ENCODE data around the gene RPS6KA5.
"Not testable (repeated sequence)": the region's sequence is repeated elsewhere in the genome, so short reads cannot be mapped to it uniquely, and the experiment has no call there.

RPS6KA5 gene

GRCh38 chr14:90857866-90858265 is 202.6 kb downstream of the RPS6KA5 start:
- in situ Hi-C loops (cut with MboI; ENCODE audit: low pct_unique_long_range_greater_than_20kb, low sequenced_read_pairs, unreplicated experiment) = no loop called here
- no peak for TF ChIP-seq CTCF (IDR thresholded peaks at IDR 0.05; ENCODE audit: extremely low read depth, insufficient read depth, missing control alignments)
- no peak for DNase-seq (ENCODE audit: low spot score)

GRCh38 chr14:90856115-90856514 is 204.3 kb downstream of the RPS6KA5 start:
- in situ Hi-C loops (cut with MboI; ENCODE audit: low pct_unique_long_range_greater_than_20kb, low sequenced_read_pairs, unreplicated experiment); DNase-seq (ENCODE audit: low spot score): not testable (repeated sequence)

GRCh38 chr14:90853116-90853515 is 207.3 kb downstream of the RPS6KA5 start:
- in situ Hi-C loops (cut with MboI; ENCODE audit: low pct_unique_long_range_greater_than_20kb, low sequenced_read_pairs, unreplicated experiment) = no loop called here
- no peak for TF ChIP-seq CTCF (IDR thresholded peaks at IDR 0.05; ENCODE audit: extremely low read depth, insufficient read depth, missing control alignments)
- no peak for DNase-seq (ENCODE audit: low spot score)

DNA sequence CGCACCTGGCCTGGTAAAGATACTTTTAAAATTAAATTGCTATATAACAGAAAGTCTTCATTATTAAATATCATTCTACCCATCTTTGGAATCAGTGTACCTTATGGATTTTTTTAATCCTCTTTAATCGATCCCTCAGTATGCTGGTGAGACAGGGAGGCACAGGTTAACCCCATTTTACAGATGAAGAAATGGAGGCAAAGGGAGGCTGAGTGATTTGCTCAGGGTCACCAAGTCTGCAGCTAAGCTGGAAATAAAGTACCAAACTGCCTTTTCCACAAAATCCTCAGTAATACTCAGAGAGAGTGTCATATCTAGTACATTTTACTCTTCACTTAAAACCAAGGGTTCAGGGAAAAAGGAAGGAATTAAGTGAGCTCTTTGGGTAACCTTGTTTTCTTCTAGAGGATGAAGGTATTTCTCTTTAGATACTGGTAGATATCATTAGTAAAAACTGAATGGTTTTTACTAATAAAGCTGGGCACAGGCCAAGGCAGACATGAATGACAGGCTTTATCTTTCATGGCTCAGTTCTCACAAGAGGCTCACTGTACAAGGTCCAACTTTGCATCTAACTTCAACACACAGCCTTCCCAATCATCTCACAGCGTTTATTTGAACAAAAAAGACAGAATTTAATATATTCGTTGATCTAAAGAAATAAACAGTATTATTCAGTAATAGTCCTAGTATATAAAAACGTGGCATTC is 209.0 kb downstream of the RPS6KA5 start:
- in situ Hi-C loops (cut with MboI; ENCODE audit: low pct_unique_long_range_greater_than_20kb, low sequenced_read_pairs, unreplicated experiment) = no loop called here
- no peak for DNase-seq (ENCODE audit: low spot score)
- no peak for TF ChIP-seq CTCF (IDR thresholded peaks at IDR 0.05; ENCODE audit: extremely low read depth, insufficient read depth, missing control alignments)

GRCh38 chr14:90850487-90850886 is 210.0 kb downstream of the RPS6KA5 start:
- no peak for DNase-seq (ENCODE audit: low spot score)
- TF ChIP-seq CTCF (IDR thresholded peaks at IDR 0.05; ENCODE audit: extremely low read depth, insufficient read depth, missing control alignments) = no peak
- in situ Hi-C loops (cut with MboI; ENCODE audit: low pct_unique_long_range_greater_than_20kb, low sequenced_read_pairs, unreplicated experiment) = no loop called here

DNA sequence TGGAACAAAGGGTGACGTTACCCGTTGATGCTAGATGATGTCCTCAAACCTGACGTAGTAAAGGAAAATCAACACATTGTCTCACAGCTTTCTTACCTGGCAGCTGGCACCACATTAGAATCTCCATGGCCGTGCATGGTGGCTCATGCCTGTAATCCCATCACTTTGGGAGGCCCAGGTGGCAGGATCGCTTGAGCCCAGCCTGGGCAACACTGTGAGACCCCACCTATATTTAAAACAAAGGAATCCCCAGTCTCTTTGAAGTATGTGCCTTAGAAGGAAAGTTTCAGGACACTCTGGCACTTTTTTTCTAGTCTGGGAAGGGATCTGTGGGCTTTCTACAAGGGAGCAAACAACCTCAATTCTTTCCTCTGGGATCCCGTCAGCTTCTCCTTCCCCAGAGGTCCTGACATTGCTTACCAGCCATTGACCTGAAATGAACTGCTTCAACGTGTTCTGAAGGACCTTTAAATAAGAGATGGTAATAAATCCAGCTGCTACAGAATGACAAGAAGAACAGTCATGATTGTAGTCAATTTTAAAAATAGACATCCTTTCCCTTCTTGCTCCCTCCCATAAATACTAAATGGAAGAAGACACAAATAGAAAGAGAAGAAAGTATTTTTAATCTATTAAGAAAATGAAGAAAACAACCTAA is 210.5 kb downstream of the RPS6KA5 start:
- DNase-seq (ENCODE audit: low spot score) = no peak
- in situ Hi-C loops (cut with MboI; ENCODE audit: low pct_unique_long_range_greater_than_20kb, low sequenced_read_pairs, unreplicated experiment) = no loop called here
- no peak for TF ChIP-seq CTCF (IDR thresholded peaks at IDR 0.05; ENCODE audit: extremely low read depth, insufficient read depth, missing control alignments)

GRCh38 chr14:90848944-90849731 is 211.3 kb downstream of the RPS6KA5 start:
- TF ChIP-seq CTCF (IDR thresholded peaks at IDR 0.05; ENCODE audit: extremely low read depth, insufficient read depth, missing control alignments) = no peak
- in situ Hi-C loops (cut with MboI; ENCODE audit: low pct_unique_long_range_greater_than_20kb, low sequenced_read_pairs, unreplicated experiment) = no loop called here
- no peak for DNase-seq (ENCODE audit: low spot score)

All from GM13977 (cell line).